Posterior cingulate gyrus (tissue), 11 donors: ENCODE data around the gene ZDHHC22.
A peak's percentile ranks its signal among the peaks of the same experiment; 100 is the strongest.

Experiments used
- DNase-seq, 10 donors: peaks; one replicate each; pipeline versions ENCODE4 v3.0.0 to v3.0.0-alpha.2; 2020 to 2021; ENCODE audit warnings: mixed read lengths in 3 of 10
- intact Hi-C: fragments of 100-400 bp; cut with DNase I; formaldehyde crosslinking; loops from one replicate; pipeline ENCODE4 v1.15.1; 2023

Gene ZDHHC22

GRCh38 chr14:77131871-77132486 lies 9.6 kb downstream of the ZDHHC22 start:
- peak in 1 of 10 donors; percentile 57 for DNase-seq

GRCh38 chr14:77131206-77131605 lies 10.4 kb downstream of the ZDHHC22 start:
- intact Hi-C loops: no loop called here
- DNase-seq: peak in 1 of 10 donors; percentile 37

More at GRCh38 chr14:77131871-77132486, 9.6 kb downstream of the ZDHHC22 start:
- intact Hi-C loops: no loop called here

- DNase-seq: peak in 1 of 10 donors; percentile 55
- intact Hi-C loops: no loop called here
Measured at GRCh38 chr14:77130386-77130785, 11.2 kb downstream of the ZDHHC22 start.

GRCh38 chr14:77128414-77128891 lies 13.1 kb downstream of the ZDHHC22 start:
- intact Hi-C loops: no loop called here
- DNase-seq: peak in 2 of 10 donors; percentile 28 to 79

- peak in 1 of 10 donors; percentile 81 for DNase-seq
- intact Hi-C loops: no loop called here
Measured at GRCh38 chr14:77126461-77126990, 15.1 kb downstream of the ZDHHC22 start.

- intact Hi-C loops: loop anchor here (2.0 kb wide), 1 partner anchor 29 kb away; no protein-coding TSS in a partner anchor
- peak in 1 of 10 donors; percentile 67 for DNase-seq
Measured at GRCh38 chr14:77125823-77126325, 15.7 kb downstream of the ZDHHC22 start.

GRCh38 chr14:77125281-77125801 lies 16.2 kb downstream of the ZDHHC22 start:
- DNase-seq: peak in 1 of 10 donors; percentile 75
- intact Hi-C loops: loop anchor here (2.0 kb wide), 1 partner anchor 29 kb away; no protein-coding TSS in a partner anchor

- peak; percentile 53 to 95 (median 68) for DNase-seq
- intact Hi-C loops: loop anchor here (2.0 kb wide), 1 partner anchor 28 kb away; no protein-coding TSS in a partner anchor
Measured at GRCh38 chr14:77124345-77125280, 17.0 kb downstream of the ZDHHC22 start.

GRCh38 chr14:77123381-77124325 lies 17.9 kb downstream of the ZDHHC22 start:
- DNase-seq: peak in 8 of 10 donors; percentile 29 to 91 (median 50)
- intact Hi-C loops: loop anchor here (2.0 kb wide), 2 partner anchors 15 to 27 kb away; no protein-coding TSS in a partner anchor

GRCh38 chr14:77122526-77123125 lies 19.0 kb downstream of the ZDHHC22 start:
- intact Hi-C loops: loop anchor here (2.0 kb wide), 1 partner anchor 14 kb away; no protein-coding TSS in a partner anchor
- DNase-seq: no peak

GRCh38 chr14:77120771-77121743 lies 20.5 kb downstream of the ZDHHC22 start:
- peak in 6 of 10 donors; percentile 41 to 91 (median 68) for DNase-seq
- intact Hi-C loops: no loop called here

- DNase-seq: no peak
- intact Hi-C loops: no loop called here
Measured at GRCh38 chr14:77119851-77120250, 21.7 kb downstream of the ZDHHC22 start.

- DNase-seq: no peak
- intact Hi-C loops: no loop called here
Measured at GRCh38 chr14:77116172-77116817, 25.3 kb downstream of the ZDHHC22 start.

GRCh38 chr14:77114609-77115008 lies 27.0 kb downstream of the ZDHHC22 start:
- intact Hi-C loops: no loop called here
- no peak for DNase-seq

GRCh38 chr14:77113644-77114043 lies 27.9 kb downstream of the ZDHHC22 start:
- peak in 1 of 10 donors; percentile 73 for DNase-seq
- intact Hi-C loops: no loop called here

- intact Hi-C loops: no loop called here
- DNase-seq: peak in 7 of 10 donors; percentile 33 to 89 (median 51)
Measured at GRCh38 chr14:77111021-77111420, 30.6 kb downstream of the ZDHHC22 start.

- intact Hi-C loops: no loop called here
- no peak for DNase-seq
Measured at GRCh38 chr14:77110286-77110685, 31.3 kb downstream of the ZDHHC22 start.
